HPDE6-E6E7 (cell line): ENCODE results near the gene DLG5.
A peak's percentile ranks its signal among the peaks of the same experiment; 100 is the strongest.

ENCODE experiments used
- DNase-seq: peaks from one replicate; pipeline ENCODE4 v3.0.0; 2011; ENCODE audit warnings: missing footprints; ENCODE audit errors: extremely low spot score

The DLG5 gene

DNA sequence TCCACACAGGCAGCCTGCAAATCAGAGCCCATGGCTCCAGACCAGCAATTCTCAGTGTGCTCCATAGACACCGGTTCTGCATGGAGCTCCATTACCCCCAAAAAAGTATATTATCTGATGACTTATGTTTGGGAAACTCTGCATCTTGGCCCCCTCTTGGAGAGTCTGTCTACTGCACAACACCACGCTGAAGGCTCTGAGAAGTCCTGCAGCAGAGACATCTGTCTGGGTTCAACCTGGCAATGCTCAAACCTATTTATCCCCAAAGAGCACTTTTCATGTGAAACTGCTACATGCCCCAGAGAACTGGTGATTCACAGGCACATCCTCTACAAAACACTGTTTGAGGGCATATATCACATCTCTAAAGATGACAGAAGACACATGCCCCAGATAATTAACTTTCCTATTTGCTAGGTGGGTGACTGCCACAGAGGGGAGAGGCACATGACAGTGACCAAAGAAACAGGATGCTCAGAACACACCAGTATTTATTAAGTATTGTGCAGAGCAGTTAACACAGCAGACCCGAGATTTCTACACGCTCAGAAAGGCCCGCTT is 83.8 kb downstream of the DLG5 start:
- no peak for DNase-seq

GRCh38 chr10:77841711-77842375 is 84.7 kb downstream of the DLG5 start:
- no peak for DNase-seq

DNA sequence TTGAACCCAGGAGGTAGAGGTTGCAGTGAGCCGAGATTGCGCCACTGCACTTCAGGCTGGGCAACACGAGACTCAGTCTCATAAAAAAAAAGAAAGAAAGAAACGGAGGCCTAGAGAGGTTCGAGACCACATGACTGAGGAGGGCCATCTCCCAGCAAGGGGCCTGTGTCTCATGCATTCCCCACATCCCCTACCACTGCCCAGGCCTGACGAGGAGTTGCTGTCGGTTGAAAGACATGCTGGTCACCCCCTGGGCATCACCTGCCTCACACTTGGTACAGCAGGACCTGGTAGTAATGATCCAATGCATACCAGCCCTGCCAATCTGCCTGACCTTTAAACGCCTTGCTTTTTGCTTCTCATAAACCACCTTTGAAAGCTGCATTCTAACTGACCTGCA is 85.9 kb downstream of the DLG5 start:
- no peak for DNase-seq

DNA sequence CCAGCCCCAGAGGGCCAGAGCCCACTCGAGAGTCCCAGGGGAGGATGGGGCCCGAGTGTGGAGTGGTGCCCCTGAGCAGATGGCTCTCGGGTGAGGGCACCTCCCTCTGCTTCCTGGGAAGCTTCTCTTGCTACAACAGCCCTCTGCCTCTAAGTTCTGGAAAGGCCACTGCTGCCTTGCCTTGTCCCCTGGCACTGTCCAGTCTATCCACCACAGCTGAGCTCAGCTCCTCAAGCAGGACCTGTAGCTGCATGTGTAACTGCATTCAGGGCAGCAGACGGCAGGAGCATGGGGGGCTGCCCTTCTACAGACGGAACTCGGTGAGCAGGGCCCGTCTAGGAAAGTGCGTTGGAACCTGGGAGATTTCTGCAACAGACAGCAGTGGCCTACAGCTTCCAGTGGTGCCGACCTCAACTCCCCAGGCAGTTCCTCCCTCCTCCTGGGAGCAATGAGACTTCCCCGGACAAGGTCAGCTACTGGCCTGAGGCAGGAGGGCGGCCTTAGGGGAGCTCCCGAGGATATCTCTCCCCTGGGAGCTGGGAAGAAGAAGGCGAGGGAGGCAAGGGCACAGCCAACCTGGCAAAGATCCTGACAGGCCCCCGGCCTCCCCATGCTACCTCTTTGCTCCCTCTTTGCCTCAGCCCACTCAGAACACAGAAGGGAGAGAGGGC is 88.5 kb downstream of the DLG5 start:
- no peak for DNase-seq

GRCh38 chr10:77837248-77837924 is 89.2 kb downstream of the DLG5 start:
- peak; percentile 16 for DNase-seq

DNA sequence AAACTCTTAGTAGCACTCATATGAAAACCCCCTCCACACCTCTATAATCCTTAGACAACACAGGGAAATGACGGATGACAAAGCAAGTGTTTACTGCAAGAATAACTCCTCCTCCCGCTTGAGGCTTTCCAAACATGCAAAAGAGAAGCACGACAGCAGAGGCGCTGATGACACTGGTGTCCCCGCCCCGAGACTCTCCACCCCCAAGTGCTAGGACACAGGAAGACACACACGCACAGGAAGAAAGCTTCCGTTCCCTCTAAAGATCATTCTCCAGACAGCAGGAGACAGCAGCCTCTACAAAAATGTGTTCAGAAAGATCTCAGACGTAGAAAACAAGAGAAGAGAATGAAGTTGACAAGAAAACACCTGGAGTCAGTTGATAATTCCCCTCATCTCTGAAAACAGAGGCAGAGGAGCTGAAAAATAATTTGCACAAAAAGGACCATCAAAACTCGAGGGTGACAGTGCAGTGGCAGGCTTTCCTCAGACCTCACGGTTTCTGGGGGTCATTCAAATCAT is 90.2 kb downstream of the DLG5 start:
- DNase-seq = no peak

GRCh38 chr10:77835669-77836086 is 90.9 kb downstream of the DLG5 start:
- DNase-seq = no peak

DNA sequence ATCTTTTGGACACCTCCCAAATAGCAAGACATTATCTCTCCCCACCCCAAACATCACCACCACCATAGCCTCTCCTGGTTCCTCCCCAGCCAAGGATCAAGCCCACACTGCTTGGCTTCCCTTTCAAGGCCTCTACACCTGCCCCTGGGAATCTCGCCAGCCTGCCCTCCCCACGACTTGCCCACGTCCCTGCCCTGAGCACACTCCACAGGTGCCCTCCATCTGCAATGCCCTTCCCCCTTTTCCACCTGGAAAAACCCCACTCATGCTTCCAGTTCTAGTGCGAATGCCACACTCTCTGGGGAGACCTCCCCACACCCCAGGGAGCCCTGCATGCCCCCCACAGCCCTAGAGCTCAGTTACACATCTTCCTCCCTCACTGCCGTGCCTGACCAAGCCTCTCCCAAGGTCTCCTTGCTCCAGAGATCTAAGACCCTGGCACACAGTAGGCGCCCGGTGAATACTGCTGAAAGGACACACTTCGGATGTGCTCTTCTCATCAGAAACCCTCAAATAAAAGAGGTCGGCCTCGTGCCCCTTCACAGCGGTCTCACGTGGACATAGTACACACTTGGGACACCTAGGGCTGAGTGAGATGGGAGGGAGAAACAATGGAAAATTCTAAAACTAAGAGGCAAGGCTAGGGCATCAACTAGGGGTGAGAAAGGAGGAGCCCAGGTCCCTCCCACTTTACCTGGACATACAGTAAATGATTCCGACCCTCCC is 91.4 kb downstream of the DLG5 start:
- DNase-seq = no peak

- no peak for DNase-seq
Measured at GRCh38 chr10:77834540-77834939, 92.0 kb downstream of the DLG5 start.

DNA sequence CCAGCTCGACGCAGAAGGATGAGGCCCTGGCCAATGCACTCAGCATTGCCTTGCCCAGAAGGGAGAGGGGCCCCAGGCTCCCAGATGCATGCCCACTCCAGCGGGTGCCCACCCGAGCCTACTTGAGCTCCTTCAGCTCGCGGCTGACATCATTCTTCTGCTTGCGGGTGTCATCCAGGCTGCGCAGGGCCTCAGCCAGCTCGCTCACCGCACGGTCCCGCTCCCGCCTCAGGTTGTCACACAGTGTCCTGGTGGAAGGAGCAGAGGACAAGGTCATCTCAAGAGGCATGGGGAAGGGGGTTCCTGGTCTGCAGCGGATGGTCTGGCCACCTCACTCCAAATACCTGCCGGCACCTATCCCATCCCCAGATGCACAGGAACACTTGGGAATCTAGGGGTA is 92.8 kb downstream of the DLG5 start:
- no peak for DNase-seq

GRCh38 chr10:77833225-77833624 is 93.3 kb downstream of the DLG5 start:
- DNase-seq = no peak

- peak; percentile 22 for DNase-seq
Measured at GRCh38 chr10:77832238-77832637, 94.3 kb downstream of the DLG5 start.

DNA sequence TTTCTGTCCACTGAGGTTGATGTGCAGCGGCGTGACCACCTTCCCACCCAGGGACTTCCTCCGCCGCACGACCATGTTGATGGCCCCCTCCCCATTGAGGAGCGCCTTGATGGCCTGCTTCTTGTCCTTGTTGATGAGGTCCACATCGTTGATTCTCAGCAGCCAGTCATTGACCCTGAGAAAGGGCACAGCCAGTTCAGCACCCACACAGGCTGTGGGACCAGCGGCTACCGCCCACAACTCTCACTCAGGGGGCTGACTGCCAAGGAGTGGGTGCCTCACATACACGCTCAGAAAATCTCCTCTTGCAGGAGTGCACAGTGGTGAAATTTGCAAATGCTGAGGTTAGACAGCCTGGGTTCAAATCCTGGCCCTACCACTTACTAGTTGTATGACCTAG is 97.2 kb downstream of the DLG5 start:
- no peak for DNase-seq

GRCh38 chr10:77828377-77828776 is 98.2 kb downstream of the DLG5 start:
- no peak for DNase-seq

GRCh38 chr10:77827366-77827765 is 99.2 kb downstream of the DLG5 start:
- no peak for DNase-seq

DNA sequence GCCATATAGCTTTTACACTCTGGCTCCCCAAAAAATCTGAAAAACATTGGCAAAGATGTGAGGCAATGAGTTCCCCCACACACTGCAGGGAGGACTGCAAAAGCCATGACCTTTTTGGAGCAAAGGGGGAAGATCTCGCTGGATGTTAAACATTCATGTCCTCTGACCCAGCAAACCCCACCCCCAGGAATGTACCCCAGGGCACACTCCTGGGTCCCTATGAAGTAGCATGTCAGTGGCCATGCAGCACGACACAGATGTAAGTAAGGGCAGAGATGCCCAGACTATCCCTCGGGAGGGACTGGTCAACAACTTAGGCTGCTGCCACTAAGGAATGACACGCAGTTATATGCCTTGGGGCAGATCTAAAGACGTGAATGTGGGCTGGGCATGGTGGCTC is 100.6 kb downstream of the DLG5 start:
- no peak for DNase-seq

- no peak for DNase-seq
Measured at GRCh38 chr10:77824908-77825307, 101.6 kb downstream of the DLG5 start.

GRCh38 chr10:77823811-77824542 is 102.6 kb downstream of the DLG5 start:
- no peak for DNase-seq

GRCh38 chr10:77821551-77821950 is 105.0 kb downstream of the DLG5 start:
- no peak for DNase-seq

DNA sequence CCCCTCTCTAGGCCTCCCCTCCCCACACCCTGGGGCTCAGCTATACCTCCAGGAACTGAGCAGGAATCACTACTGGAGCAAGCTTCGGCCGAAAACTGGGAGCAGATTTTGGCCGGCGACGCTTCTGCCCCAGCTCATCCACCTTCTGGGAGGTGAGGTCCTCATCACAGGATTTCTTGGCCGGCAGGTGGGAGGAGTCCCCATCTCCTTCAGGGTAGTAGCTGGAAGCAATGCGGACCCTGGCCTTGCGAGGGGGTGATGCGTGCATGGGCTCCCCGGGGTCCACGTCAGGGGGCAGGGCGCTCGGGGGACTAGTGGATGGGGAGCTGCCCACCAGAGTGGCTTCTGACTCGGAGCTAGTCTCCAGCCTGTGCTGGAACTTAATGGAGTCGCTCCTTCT is 105.5 kb downstream of the DLG5 start:
- DNase-seq = no peak

- DNase-seq = peak; percentile 58
Measured at GRCh38 chr10:77820349-77820748, 106.2 kb downstream of the DLG5 start.
